Hippocampal formation (tissue), 2 donors: ENCODE data around the gene SMC4.

Source experiments
- DNase-seq, 2 donors: peaks; one replicate each; lab custom pipeline; 2025; lab: John Stamatoyannopoulos, UW

Gene SMC4

DNA sequence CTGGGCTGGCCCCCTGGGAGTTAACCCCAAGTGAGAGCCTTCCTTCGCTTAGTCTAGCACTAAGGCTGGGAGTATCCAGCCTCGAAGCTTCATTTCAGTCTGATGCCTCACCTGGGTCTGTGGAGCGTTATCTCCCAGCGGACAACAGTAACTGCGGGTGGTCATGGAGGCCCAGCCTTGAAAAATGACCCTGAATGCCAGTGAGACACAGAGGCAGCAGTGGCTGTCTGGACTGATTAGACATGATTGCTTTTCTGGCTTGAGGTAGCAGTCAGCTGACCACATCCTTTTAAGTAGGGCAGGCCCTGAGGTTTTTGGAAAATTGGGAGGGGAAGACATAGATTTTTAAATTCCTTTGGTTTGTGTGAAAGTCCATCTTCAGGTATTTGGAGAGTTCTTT lies 78.3 kb downstream of the SMC4 start:
- no peak for DNase-seq

DNA sequence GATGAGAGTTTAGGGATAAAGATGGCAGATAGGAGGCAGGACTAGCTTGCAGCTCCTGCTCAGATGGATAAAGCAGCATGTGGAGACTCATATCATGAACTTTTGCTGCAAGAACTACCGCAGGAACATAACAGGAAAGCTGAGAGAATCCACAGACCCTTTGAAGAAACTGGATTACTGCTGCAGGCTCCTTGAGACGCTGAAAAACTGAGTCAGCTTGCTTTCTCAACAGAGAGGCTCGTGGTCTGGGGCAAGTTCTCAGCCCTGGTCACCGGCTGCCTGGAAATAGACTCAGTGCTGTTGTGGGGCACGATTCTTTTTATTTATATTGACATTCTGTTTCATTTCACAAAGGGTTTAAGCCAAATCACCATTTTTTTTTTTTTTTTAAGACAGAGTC lies 78.9 kb downstream of the SMC4 start:
- DNase-seq = no peak

DNA sequence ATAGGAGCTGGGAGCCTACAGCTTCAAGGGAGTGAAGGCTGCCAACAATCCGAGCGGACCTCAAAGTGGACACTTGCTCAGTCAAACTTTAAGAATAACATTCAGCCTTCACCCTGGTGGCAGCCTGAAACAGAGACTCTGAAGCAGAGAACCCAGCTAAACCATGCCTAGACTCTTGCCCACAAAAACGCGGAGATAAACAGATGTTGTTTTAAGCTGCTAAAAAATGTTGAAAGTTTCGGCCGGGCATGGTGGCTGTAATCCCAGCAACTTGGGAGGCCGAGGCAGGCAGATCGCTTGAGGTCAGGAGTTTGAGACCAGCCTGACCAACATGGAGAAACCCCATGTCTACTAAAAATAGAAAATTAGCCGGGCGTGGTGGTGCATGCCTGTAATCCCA lies 79.9 kb downstream of the SMC4 start:
- DNase-seq = no peak

DNA sequence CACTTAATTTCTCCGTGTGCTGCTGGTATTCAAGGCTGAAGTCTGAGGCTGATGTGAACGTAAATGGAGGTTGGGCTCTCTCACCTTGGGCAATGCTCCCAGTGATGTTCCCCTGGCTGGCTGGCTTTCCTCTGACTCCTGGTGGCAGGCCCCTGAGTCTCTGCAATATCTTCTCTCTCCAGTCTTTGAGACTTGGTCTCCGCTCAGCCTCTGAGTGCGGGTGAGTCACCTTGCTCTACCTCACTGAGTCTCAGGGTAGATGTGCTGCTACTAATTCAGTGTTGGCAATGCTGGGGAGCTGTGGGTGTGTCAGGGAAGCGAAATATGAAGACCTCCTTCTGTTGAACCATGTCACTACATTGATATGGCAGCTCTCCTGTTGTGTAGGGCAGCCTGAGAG lies 81.5 kb downstream of the SMC4 start:
- DNase-seq = no peak

DNA sequence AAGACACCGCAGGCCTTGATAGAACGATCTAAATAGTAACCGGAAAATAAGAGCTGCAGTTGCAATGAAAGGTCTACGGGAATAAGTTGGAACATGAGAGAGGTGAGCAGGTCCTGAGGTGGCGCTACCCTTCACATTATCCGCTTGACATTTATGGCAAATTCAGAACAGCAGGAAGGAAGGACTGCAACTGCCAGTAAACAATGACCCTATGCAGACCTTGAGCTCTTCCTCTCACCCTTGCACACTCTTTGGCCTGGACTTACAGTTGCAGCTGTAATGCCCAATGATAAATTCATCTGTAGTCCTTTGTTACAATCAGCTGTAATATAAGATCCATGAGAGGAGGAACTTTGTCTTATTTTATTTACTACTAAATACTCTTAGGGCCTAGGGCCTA lies 82.4 kb downstream of the SMC4 start:
- DNase-seq = no peak

DNA sequence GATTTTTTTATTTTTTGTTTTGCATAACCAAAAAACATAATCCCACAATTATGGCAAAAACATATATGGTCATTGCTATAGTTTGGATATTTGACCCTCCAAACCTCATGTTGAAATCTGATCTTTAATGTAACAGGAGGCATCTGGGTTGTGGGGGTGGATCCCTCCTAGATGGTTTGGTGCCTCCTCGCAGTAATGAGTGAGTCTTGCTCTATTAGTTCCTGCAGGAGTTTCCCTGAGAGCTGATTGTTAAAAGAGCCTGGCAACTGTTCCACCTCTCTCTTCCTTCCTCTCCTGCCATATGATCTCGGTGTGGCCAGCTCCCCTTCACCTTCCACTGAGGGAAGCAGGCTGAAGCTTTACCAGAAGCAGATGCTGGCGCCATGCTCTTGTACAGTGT lies 83.3 kb downstream of the SMC4 start:
- DNase-seq = no peak
